RCC 7860 (cell line): ENCODE data around the gene ACSS1.
A peak's percentile ranks its signal among the peaks of the same experiment; 100 is the strongest.

ENCODE experiments used
- DNase-seq: peaks from one replicate; pipeline ENCODE4 v3.0.0-alpha.2; 2015; ENCODE audit warnings: low spot score
- FAIRE-seq: peaks from 2 replicates; lab custom pipeline; 2012; peaks lifted over from hg19 to GRCh38; lab: Jason Lieb, UNC

The ACSS1 gene

GRCh38 chr20:24996449-24997377, 61.2 kb downstream of the ACSS1 start:
- no peak for FAIRE-seq
- DNase-seq = no peak

- FAIRE-seq (no peak), DNase-seq (no peak)
Measured at GRCh38 chr20:24995741-24996448, 62.0 kb downstream of the ACSS1 start.

- DNase-seq (peak; percentile 47), FAIRE-seq (no peak)
Measured at GRCh38 chr20:24994470-24995368, 63.2 kb downstream of the ACSS1 start.

DNA sequence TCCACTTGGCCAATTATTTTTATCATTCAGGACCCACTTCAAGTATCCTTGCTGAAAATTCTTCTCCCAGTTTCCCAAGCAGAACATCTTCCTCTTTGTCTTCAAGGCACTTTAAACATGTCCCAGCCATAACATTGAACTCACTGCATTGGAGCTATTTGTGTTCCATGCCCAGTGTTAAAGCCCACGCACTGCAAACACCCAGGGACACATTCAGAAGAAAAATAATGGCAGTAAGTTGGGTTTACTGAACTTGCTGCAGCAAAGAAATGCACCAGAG, 63.8 kb downstream of the ACSS1 start:
- FAIRE-seq (no peak), DNase-seq (no peak)

GRCh38 chr20:24993337-24994185, 64.4 kb downstream of the ACSS1 start:
- DNase-seq (no peak), FAIRE-seq (no peak)

- DNase-seq = peak; percentile 70
- FAIRE-seq = no peak
Measured at GRCh38 chr20:24992487-24993205, 65.3 kb downstream of the ACSS1 start, which contains the start of gene APMAP. APMAP (minus strand) TSS chr20:24992751; CDS start chr20:24992688, 63 bp downstream.

- FAIRE-seq = no peak
- DNase-seq = no peak
Measured at GRCh38 chr20:24991897-24992486, 65.9 kb downstream of the ACSS1 start.

GRCh38 chr20:24990810-24991252, 67.1 kb downstream of the ACSS1 start:
- no peak for DNase-seq
- FAIRE-seq = no peak

DNA sequence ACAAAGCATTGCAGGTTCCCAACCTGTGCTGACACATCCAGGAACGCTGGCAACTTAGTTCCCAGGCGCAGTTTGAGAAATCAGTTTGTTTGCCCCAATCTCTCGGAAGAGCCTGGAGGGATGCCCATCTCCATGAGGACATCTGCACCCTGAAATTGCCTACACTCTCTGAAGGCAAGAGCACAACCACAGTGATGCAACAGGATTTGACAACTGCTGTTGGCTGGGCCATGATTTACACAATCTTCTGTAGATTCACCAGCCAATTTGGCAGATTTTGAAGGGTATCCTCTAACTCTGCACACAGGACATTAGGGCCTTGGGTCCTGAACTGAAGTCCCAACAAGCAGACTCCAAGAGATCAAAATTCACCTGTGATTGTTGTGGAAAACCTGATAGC, 68.8 kb downstream of the ACSS1 start:
- no peak for DNase-seq
- FAIRE-seq = no peak

GRCh38 chr20:24987873-24988835, 69.8 kb downstream of the ACSS1 start:
- DNase-seq = no peak
- FAIRE-seq = no peak

DNA sequence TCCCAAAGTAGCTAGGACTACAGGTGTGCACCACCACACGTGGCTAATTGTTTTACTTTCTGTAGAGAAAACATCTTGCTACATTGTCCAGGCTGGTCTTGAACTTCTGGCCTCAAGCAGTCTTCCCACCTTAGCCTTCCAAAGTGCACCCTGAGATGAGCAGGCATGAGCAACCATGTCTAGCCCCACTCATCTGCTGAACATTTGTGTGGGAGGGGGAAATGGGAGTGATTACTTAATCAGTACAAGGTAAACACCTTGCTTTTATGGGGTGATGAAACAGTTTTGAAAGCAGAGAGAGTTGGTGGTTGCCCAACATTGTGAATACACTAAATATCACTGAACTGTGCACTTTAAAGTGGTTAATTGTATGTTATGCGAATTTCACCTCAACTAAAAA, 70.7 kb downstream of the ACSS1 start:
- FAIRE-seq = no peak
- no peak for DNase-seq

DNA sequence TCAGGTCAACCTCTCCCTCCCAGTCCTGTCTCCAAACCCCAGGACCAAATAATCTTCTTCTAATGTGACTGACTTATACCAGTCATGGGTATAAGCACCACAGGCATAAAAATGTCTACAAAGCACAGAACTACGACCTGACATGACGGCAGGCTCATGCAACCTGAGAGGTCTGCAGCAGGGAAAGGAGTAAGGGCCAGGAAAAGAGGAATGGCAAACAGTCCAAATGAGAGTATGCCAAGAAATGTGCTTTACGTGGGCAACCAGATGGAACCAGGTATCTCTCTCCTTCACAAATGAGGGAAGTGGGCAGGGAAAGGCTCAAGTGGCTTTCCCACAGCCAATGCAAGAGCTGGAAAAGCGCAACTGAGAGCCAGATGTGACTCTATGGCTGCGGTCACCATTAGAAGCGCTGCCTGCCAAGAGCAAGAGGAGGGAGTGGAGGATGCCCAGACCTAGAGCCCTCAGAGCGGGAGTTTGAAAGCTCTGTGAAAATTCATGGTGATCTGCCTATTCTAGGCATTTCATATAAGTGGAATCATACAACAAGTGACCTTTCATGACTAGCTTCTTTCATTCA, 71.4 kb downstream of the ACSS1 start:
- FAIRE-seq (no peak), DNase-seq (no peak)

DNA sequence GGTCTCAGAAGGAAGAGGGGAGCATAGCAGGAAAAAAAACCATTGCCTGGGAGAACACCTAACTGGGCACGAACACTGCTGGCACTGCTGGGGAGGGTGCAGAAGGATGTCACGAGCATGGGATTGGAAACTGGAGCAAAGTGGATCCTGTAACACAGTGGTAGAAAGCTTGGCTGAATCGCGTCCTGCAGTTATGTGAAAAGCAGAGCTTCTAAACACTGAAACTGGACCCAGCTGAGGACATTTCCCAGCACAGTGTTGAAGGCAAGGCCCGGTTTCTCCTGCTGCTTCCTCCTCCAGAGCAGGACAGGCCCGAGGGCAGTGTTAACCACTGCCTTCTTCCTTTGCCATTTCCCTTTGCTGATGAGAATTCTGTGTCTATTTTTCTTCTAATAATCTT, 72.1 kb downstream of the ACSS1 start:
- no peak for DNase-seq

GRCh38 chr20:24984961-24985640, 72.8 kb downstream of the ACSS1 start:
- DNase-seq (no peak), FAIRE-seq (no peak)

More for the DNA sequence above, 72.1 kb downstream of the ACSS1 start:
- FAIRE-seq = no peak

- FAIRE-seq = no peak
- no peak for DNase-seq
Measured at GRCh38 chr20:24983896-24984295, 74.0 kb downstream of the ACSS1 start.

DNA sequence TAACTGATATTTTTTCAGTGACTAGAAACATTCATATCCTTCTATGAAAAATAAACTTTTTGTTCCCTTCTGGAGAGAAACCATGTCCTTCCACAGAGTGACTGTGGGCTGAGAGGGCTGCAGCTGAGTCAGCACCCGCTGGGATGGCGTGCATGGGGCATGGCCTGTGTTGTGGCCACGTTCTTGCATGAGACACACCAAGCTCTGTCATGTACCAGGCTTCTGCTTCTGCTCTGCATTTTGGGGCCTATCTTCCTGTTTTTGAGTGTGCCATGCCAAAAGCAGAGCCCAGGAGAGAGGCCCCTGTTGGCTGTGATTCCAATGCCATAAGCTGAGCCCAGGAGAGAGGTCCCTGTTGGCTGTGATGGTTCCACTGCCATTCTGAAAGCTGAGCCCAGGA, 76.1 kb downstream of the ACSS1 start:
- FAIRE-seq = no peak
- no peak for DNase-seq

DNA sequence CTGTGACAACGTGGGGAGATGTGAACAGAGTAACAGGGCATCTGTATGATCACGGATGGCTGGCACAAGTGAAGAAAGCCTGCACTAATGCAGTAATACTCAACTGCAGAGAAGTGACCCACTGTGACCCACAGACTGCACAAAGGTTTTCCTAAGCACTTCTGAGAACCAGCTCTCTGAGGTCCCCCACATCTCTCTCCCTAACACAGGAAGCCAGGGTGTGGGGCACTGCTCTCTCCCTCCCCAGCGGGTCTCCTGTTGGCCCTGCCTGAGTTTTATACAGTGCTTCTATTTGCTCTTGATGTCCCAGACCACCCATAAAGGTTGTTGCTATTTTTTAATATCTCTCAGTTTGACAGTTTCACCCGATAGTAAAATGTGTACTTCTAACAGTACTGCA, 76.7 kb downstream of the ACSS1 start:
- FAIRE-seq (no peak), DNase-seq (no peak)
